ENCODE measurements around the gene MIS18A.
A peak's percentile ranks its signal among the peaks of the same experiment; 100 is the strongest.
"Not testable (repeated sequence)": the region's sequence is repeated elsewhere in the genome, so short reads cannot be mapped to it uniquely, and the experiment has no call there.

MIS18A gene

GRCh38 chr21:32260130-32260529, 18.7 kb downstream of the MIS18A start:
- H3K27ac ChIP-seq (ENCODE audit: low read depth, low read length), result no peak overlapping the region
- no peak overlapping the region for H3K4me2 ChIP-seq (ENCODE audit: low read depth, low read length, poor library complexity, severe bottlenecking)
- no peaks in the 10 kb centered on the region for H4K20me1 ChIP-seq (ENCODE audit: low read depth, low read length)
- no peak for TF ChIP-seq EZH2phosphoT487 (conservative IDR thresholded peaks at IDR 0.05; ENCODE audit: low read length)
- TF ChIP-seq, protein P1, sequence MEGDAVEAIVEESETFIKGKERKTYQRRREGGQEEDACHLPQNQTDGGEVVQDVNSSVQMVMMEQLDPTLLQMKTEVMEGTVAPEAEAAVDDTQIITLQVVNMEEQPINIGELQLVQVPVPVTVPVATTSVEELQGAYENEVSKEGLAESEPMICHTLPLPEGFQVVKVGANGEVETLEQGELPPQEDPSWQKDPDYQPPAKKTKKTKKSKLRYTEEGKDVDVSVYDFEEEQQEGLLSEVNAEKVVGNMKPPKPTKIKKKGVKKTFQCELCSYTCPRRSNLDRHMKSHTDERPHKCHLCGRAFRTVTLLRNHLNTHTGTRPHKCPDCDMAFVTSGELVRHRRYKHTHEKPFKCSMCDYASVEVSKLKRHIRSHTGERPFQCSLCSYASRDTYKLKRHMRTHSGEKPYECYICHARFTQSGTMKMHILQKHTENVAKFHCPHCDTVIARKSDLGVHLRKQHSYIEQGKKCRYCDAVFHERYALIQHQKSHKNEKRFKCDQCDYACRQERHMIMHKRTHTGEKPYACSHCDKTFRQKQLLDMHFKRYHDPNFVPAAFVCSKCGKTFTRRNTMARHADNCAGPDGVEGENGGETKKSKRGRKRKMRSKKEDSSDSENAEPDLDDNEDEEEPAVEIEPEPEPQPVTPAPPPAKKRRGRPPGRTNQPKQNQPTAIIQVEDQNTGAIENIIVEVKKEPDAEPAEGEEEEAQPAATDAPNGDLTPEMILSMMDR (IDR thresholded peaks at IDR 0.05; ENCODE audit: insufficient read depth, low read length, poor library complexity, severe bottlenecking), result no peak
- H3F3A ChIP-seq (ENCODE audit: insufficient read depth), result no peaks in the 10 kb centered on the region; the same call in 1 of the 2 replicates
- no peaks in the 10 kb centered on the region for H3K27me3 ChIP-seq (ENCODE audit: low read length)
- H3K9me2 ChIP-seq (replicated peaks; ENCODE audit: insufficient read depth, low read length), result no peaks in the 10 kb centered on the region
- no peak overlapping the region for H3K4me3 ChIP-seq (ENCODE audit: insufficient read depth, low read length, poor library complexity, severe bottlenecking)
- H3K9ac ChIP-seq (ENCODE audit: low read length), result no peak overlapping the region
- H2AFZ ChIP-seq (ENCODE audit: low read depth, low read length, severe bottlenecking), result no peak overlapping the region
- H3K9me3 ChIP-seq (ENCODE audit: insufficient read depth, low read length), result no peaks in the 10 kb centered on the region
- H3K79me2 ChIP-seq (ENCODE audit: insufficient read depth, low read length), result no peaks in the 10 kb centered on the region
- no peaks in the 10 kb centered on the region for H3K36me3 ChIP-seq (ENCODE audit: low read length)

- H3F3A ChIP-seq (ENCODE audit: insufficient read depth); H3K9ac ChIP-seq (ENCODE audit: low read length); H2AFZ ChIP-seq (ENCODE audit: low read depth, low read length, severe bottlenecking); H3K27me3 ChIP-seq (ENCODE audit: low read length); H3K36me3 ChIP-seq (ENCODE audit: low read length); H3K9me2 ChIP-seq (replicated peaks; ENCODE audit: insufficient read depth, low read length); H3K27ac ChIP-seq (ENCODE audit: low read depth, low read length); H3K9me3 ChIP-seq (ENCODE audit: insufficient read depth, low read length); H4K20me1 ChIP-seq (ENCODE audit: low read depth, low read length); H3K79me2 ChIP-seq (ENCODE audit: insufficient read depth, low read length); H3K4me2 ChIP-seq (ENCODE audit: low read depth, low read length, poor library complexity, severe bottlenecking); H3K4me3 ChIP-seq (ENCODE audit: insufficient read depth, low read length, poor library complexity, severe bottlenecking): not testable (repeated sequence)
Measured at GRCh38 chr21:32258786-32259048, 20.1 kb downstream of the MIS18A start.

GRCh38 chr21:32257962-32258785, 20.7 kb downstream of the MIS18A start:
- H2AFZ ChIP-seq (ENCODE audit: low read depth, low read length, severe bottlenecking), result no peak overlapping the region
- H3K27me3 ChIP-seq (ENCODE audit: low read length), result no peaks in the 10 kb centered on the region
- H3K4me2 ChIP-seq (ENCODE audit: low read depth, low read length, poor library complexity, severe bottlenecking), result no peak overlapping the region
- no peaks in the 10 kb centered on the region for H3K36me3 ChIP-seq (ENCODE audit: low read length)
- TF ChIP-seq, protein P1 (IDR thresholded peaks at IDR 0.05; ENCODE audit: insufficient read depth, low read length, poor library complexity, severe bottlenecking), result peak; percentile 55
- TF ChIP-seq EZH2phosphoT487 (conservative IDR thresholded peaks at IDR 0.05; ENCODE audit: low read length), result no peak
- no peaks in the 10 kb centered on the region for H3K79me2 ChIP-seq (ENCODE audit: insufficient read depth, low read length)
- H3K9ac ChIP-seq (ENCODE audit: low read length), result no peak overlapping the region
- no peaks in the 10 kb centered on the region for H3F3A ChIP-seq (ENCODE audit: insufficient read depth)
- H3K4me3 ChIP-seq (ENCODE audit: insufficient read depth, low read length, poor library complexity, severe bottlenecking), result no peak overlapping the region
- no peak overlapping the region for H3K27ac ChIP-seq (ENCODE audit: low read depth, low read length)
- H3K9me2 ChIP-seq (replicated peaks; ENCODE audit: insufficient read depth, low read length), result no peaks in the 10 kb centered on the region
- H4K20me1 ChIP-seq (ENCODE audit: low read depth, low read length), result no peaks in the 10 kb centered on the region
- H3K9me3 ChIP-seq (ENCODE audit: insufficient read depth, low read length), result no peaks in the 10 kb centered on the region

DNA sequence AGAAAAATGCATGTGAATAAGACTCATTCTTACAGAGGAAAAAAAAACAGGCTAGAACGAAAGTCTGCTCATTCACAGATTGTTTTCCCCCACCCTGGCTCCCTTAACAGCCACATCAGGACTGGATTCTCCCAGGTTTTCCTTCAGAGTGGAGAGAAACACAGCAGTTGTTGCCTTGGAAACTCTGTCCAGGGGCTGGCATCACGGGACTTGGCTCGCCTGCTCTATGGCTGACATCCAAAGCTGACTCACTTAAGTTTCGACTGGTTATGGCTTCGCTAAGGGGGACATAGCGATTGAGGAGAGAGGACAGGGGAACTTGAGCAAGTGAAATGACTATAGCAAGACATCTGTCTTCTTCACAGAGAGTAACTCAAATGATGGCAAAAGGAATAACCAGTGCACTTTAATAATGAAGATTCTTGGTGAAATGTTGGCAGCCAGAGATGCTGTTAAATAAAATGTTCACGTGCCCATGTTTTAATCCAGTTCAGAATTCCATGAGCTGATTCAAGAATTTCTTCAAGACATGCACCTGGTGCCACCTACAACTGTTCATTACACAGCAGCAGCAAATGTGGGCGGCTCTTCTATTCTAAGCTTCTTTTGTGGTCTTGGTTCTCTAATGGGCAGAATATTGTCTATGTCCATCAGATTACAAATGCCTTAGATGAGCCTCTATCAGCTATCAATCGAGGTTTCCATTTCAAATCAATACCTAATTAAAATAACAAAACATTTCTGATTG, 21.8 kb downstream of the MIS18A start:
- Histone ChIP-seq H4K20me1 (ENCODE audit: low read depth, low read length) (no peaks in the 10 kb centered on the region), H3K36me3 (ENCODE audit: low read length) (no peaks in the 10 kb centered on the region), H3K9me2 (replicated peaks; ENCODE audit: insufficient read depth, low read length) (no peaks in the 10 kb centered on the region), H3K27ac (ENCODE audit: low read depth, low read length) (no peak overlapping the region), H3F3A (ENCODE audit: insufficient read depth) (no peaks in the 10 kb centered on the region), H2AFZ (ENCODE audit: low read depth, low read length, severe bottlenecking) (no peak overlapping the region), H3K4me2 (ENCODE audit: low read depth, low read length, poor library complexity, severe bottlenecking) (no peak overlapping the region), H3K9me3 (ENCODE audit: insufficient read depth, low read length) (no peaks in the 10 kb centered on the region), H3K4me3 (ENCODE audit: insufficient read depth, low read length, poor library complexity, severe bottlenecking) (no peak overlapping the region), H3K27me3 (ENCODE audit: low read length) (no peaks in the 10 kb centered on the region), H3K79me2 (ENCODE audit: insufficient read depth, low read length) (no peaks in the 10 kb centered on the region), H3K9ac (ENCODE audit: low read length) (no peak overlapping the region)
- TF ChIP-seq, protein P1 (IDR thresholded peaks at IDR 0.05; ENCODE audit: insufficient read depth, low read length, poor library complexity, severe bottlenecking), result no peak
- no peak for TF ChIP-seq EZH2phosphoT487 (conservative IDR thresholded peaks at IDR 0.05; ENCODE audit: low read length)

All from SU-DHL-6 (cell line).